OCI-LY7 (cell line): ENCODE measurements around the gene RIMS4. TPM values are rescaled to one million over a fixed set of nuclear protein-coding genes. Genes with fewer than 3 reads are reported as not detected.
A peak's percentile ranks its signal among the peaks of the same experiment; 100 is the strongest.

Experiments
- BruUV-seq: library from RNA; stranded (reverse); fragments of 400-500 nt; replicated peaks from 2 replicates; lab custom pipeline; 2021; lab: Mats Ljungman, UMichigan
- CTCF ChIA-PET: fragments of 300-600 bp; sonication (Branson Sonifier 250); formaldehyde crosslinking; loops from one replicate; lab custom pipeline; 2022; ENCODE audit warnings: antibody characterized with exemption; ENCODE audit not compliant: unreplicated experiment; lab: Charles Lee
- POLR2A ChIA-PET: fragments of 300-600 bp; sonication (Branson Sonifier 250); formaldehyde crosslinking; loops from one replicate; lab custom pipeline; 2022; ENCODE audit warnings: antibody characterized with exemption; lab: Charles Lee
- DNase-seq: peaks from one replicate; pipeline ENCODE4 v3.0.0-alpha.2; 2015; ENCODE audit warnings: low spot score
- H2AFZ ChIP-seq: fragments of 200-600 bp; sonication (generic), shearing (Covaris generic); 2 replicates; pipeline ENCODE4 v1.6.1; 2014; ENCODE audit warnings: mild to moderate bottlenecking, antibody characterized with exemption, low read length, moderate library complexity
- H3K27ac ChIP-seq: fragments of 200-600 bp; sonication (generic); 2 replicates; pipeline ENCODE4 v1.5.1; 2014; ENCODE audit warnings: mixed run types, low read depth, mild to moderate bottlenecking, moderate library complexity, low read length, inconsistent platforms; ENCODE audit not compliant: poor library complexity, severe bottlenecking
- H3K36me3 ChIP-seq: fragments of 200-600 bp; sonication (generic); 2 replicates; pipeline ENCODE4 v1.6.1; 2014; ENCODE audit warnings: mild to moderate bottlenecking, antibody characterized with exemption, low read length, moderate library complexity, mixed read lengths; ENCODE audit not compliant: insufficient read depth
- H3K4me1 ChIP-seq: fragments of 200-600 bp; sonication (generic); 2 replicates; pipeline ENCODE4 v1.5.1; 2014; ENCODE audit warnings: mild to moderate bottlenecking, low read length; ENCODE audit not compliant: insufficient read depth, poor library complexity, severe bottlenecking
- H3K4me2 ChIP-seq: fragments of 200-600 bp; sonication (generic); 2 replicates; pipeline ENCODE4 v1.6.1; 2014; ENCODE audit warnings: mild to moderate bottlenecking, low read length
- H3K4me3 ChIP-seq: fragments of 200-600 bp; sonication (generic); 2 replicates; pipeline ENCODE4 v1.5.1; 2014; ENCODE audit warnings: mild to moderate bottlenecking, low read depth, low read length; ENCODE audit not compliant: poor library complexity, severe bottlenecking
- H3K79me2 ChIP-seq: fragments of 200-600 bp; sonication (generic); 2 replicates; pipeline ENCODE4 v1.6.1; 2016; ENCODE audit warnings: low read depth, mild to moderate bottlenecking, low read length, moderate library complexity, mixed read lengths; ENCODE audit not compliant: insufficient read depth
- H3K9me2 ChIP-seq: fragments of 200-600 bp; sonication (generic); 2 replicates; pipeline ENCODE4 v1.6.1; 2016; ENCODE audit warnings: mild to moderate bottlenecking, low read length, mixed read lengths; ENCODE audit not compliant: insufficient read depth
- H3K9me3 ChIP-seq: fragments of 200-600 bp; sonication (generic); 2 replicates; pipeline ENCODE4 v1.6.1; 2014; ENCODE audit warnings: mild to moderate bottlenecking, mixed run types, low read length, mixed read lengths
- H4K20me1 ChIP-seq: fragments of 200-600 bp; sonication (generic); 2 replicates; pipeline ENCODE4 v1.6.1; 2014; ENCODE audit warnings: mild to moderate bottlenecking, antibody characterized with exemption, low read length, moderate library complexity, mixed read lengths; ENCODE audit not compliant: insufficient read depth
- EZH2phosphoT487 ChIP-seq: fragments of 200-600 bp; sonication (generic); IDR thresholded peaks from 2 replicates; pipeline ENCODE4 v1.6.1; 2018; ENCODE audit warnings: low read depth, borderline replicate concordance, mild to moderate bottlenecking, mixed run types, antibody characterized with exemption, low read length, moderate library complexity, mixed read lengths
- intact Hi-C: fragments of 100-400 bp; cut with micrococcal nuclease; formaldehyde crosslinking; loops from one replicate; pipeline ENCODE4 v1.10.0; 2022; ENCODE audit not compliant: unreplicated experiment
- total RNA-seq, 2 experiments: library from RNA; depleted of rRNA in 1 of 2; stranded (reverse); fragments of >200 nt in 1 of 2; shearing (Covaris generic) in 1 of 2; gene quantifications; 2 replicates each; pipeline ENCODE4 v1.2.3, GENCODE V29; 2014 to 2022
- TF ChIP-seq, protein P1 (sequence below): fragments of 200-600 bp; sonication (generic); conservative IDR thresholded peaks from 2 replicates; pipeline ENCODE4 v1.5.1; 2014; ENCODE audit warnings: mild to moderate bottlenecking, antibody characterized with exemption, low read length, moderate library complexity, mixed read lengths

The RIMS4 gene
- total RNA-seq, 2 experiments from 2014 or later: not detected

DNA sequence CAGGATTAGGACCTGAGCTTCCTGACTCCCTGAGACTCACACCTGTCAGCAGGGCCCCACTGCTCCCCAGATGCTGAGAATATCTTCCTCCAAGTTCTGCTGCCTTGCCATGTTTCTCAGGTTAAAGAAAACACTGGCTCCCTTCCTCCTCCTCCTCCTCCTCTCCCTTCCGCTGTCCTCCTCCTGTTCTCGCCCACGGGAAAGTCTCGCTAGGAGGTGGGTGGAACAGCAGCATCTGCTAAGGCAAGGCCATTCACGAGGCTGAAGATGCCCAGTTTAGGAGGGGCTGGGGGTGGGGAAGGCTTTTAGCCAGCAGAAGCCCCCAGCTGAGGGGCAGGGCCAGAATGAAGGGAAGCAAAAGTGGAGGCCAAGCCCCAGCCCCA lies 40.9 kb downstream of the RIMS4 start:
- no peak for TF ChIP-seq EZH2phosphoT487
- TF ChIP-seq, protein P1, sequence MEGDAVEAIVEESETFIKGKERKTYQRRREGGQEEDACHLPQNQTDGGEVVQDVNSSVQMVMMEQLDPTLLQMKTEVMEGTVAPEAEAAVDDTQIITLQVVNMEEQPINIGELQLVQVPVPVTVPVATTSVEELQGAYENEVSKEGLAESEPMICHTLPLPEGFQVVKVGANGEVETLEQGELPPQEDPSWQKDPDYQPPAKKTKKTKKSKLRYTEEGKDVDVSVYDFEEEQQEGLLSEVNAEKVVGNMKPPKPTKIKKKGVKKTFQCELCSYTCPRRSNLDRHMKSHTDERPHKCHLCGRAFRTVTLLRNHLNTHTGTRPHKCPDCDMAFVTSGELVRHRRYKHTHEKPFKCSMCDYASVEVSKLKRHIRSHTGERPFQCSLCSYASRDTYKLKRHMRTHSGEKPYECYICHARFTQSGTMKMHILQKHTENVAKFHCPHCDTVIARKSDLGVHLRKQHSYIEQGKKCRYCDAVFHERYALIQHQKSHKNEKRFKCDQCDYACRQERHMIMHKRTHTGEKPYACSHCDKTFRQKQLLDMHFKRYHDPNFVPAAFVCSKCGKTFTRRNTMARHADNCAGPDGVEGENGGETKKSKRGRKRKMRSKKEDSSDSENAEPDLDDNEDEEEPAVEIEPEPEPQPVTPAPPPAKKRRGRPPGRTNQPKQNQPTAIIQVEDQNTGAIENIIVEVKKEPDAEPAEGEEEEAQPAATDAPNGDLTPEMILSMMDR: no peak
- no peaks in the 10 kb centered on the region for H3K9me3 ChIP-seq
- H4K20me1 ChIP-seq: no peaks in the 10 kb centered on the region
- POLR2A ChIA-PET: no interaction called here
- peak overlapping the region; percentile 37 for H3K27ac ChIP-seq
- CTCF ChIA-PET: no interaction called here
- H3K4me1 ChIP-seq: peaks cover 30% of the 10 kb centered on the region
- no peaks in the 10 kb centered on the region for H3K79me2 ChIP-seq
- peak overlapping the region; percentile 61 for H3K4me2 ChIP-seq
- no peaks in the 10 kb centered on the region for H3K36me3 ChIP-seq
- peak overlapping the region; percentile 66 for H2AFZ ChIP-seq
- no peak for DNase-seq
- BruUV-seq: no TSS peak
- peak overlapping the region; percentile 10 for H3K4me3 ChIP-seq
- H3K9me2 ChIP-seq: no peaks in the 10 kb centered on the region
- intact Hi-C loops: no loop called here

DNA sequence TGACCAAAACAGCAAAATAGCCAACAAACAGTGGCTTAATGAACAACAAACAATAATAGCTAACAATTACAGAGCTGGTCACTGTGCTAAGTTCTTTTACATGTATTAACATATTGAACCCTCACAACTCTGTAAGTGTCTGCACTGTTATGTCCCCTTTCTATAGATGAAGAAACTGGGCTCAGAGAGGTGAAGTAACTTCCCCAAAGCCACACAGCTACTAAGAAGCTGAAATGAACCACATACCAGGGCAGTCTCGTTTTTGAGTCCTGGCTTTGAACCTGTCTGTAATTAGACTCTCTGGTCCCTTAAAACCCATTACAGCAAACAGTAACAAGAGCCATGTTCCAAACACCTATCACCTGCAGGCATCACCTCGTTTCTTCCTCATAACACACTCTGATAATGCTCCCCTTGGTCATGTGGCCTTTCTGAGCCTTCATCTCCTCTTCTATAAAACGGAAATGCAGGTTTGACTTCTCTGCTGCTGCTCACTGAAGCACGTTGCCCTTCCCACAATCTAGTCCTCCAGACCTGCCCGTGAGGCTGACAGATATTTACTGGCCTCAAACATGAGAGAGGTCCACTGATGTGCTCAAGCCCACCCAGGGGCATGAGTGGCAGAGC lies 41.4 kb downstream of the RIMS4 start:
- BruUV-seq: no TSS peak
- POLR2A ChIA-PET: no interaction called here

DNA sequence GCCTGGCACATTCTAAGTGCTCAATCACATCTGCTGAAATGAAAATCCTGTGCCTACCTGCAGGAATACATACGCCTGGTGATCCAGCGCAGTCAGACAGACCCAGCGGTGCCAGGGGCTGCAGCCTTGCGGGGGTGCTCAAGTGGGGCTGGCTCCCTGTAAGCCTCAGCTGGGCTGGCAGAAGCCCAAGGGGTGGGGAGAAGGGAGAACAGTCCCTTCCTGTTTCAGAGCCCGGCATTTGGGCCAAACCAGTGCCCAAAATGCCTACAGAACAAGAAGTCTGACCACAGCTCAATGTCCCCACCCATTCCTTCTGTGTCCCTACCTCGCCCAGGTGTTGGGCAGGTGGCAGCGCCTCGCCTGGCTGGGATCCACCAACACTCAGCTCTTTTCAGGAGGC lies 42.1 kb downstream of the RIMS4 start:
- CTCF ChIA-PET: interaction anchor here (0.6 kb wide), 1 partner anchor 8 kb away, joined by 3 read pairs; no protein-coding TSS in a partner anchor
- Histone ChIP-seq H3K4me1 (peaks cover 30% of the 10 kb centered on the region), H3K36me3 (no peaks in the 10 kb centered on the region), H4K20me1 (no peaks in the 10 kb centered on the region), H3K79me2 (no peaks in the 10 kb centered on the region), H2AFZ (no peak overlapping the region), H3K9me3 (no peaks in the 10 kb centered on the region), H3K4me3 (no peak overlapping the region), H3K9me2 (no peaks in the 10 kb centered on the region), H3K27ac (no peak overlapping the region), H3K4me2 (no peak overlapping the region)
- BruUV-seq: no TSS peak
- POLR2A ChIA-PET: no interaction called here
- TF ChIP-seq, protein P1: no peak
- no peak for TF ChIP-seq EZH2phosphoT487
- DNase-seq: no peak
- intact Hi-C loops: no loop called here

More for the DNA sequence above, 41.4 kb downstream of the RIMS4 start:
- Histone ChIP-seq H3K36me3 (no peaks in the 10 kb centered on the region), H3K27ac (peak overlapping the region; percentile 37), H3K4me3 (peak overlapping the region; percentile 10), H4K20me1 (no peaks in the 10 kb centered on the region), H3K4me1 (peaks cover 30% of the 10 kb centered on the region), H2AFZ (peak overlapping the region; percentile 66), H3K4me2 (peak overlapping the region; percentile 61), H3K9me2 (no peaks in the 10 kb centered on the region), H3K79me2 (no peaks in the 10 kb centered on the region), H3K9me3 (no peaks in the 10 kb centered on the region)
- TF ChIP-seq, protein P1: no peak
- TF ChIP-seq EZH2phosphoT487: no peak
- CTCF ChIA-PET: interaction anchor here (0.6 kb wide), 1 partner anchor 7 kb away, joined by 3 read pairs; no protein-coding TSS in a partner anchor
- intact Hi-C loops: no loop called here
- DNase-seq: peak; percentile 66
